AG04450 (cell line): ENCODE results near the gene ANKRD9. TPM values are rescaled to one million over a fixed set of nuclear protein-coding genes. Genes with fewer than 3 reads are reported as not detected.

Source experiments
- CTCF ChIA-PET: fragments of 300-600, 350-600 bp; formaldehyde crosslinking; extraction: SDS; loops from one replicate; lab custom pipeline; 2022; ENCODE audit warnings: antibody characterized with exemption, inconsistent platforms; lab: Charles Lee
- POLR2A ChIA-PET: fragments of 350-600 bp; formaldehyde crosslinking; extraction: SDS; loops from one replicate; lab custom pipeline; 2021; ENCODE audit warnings: antibody characterized with exemption, inconsistent platforms; lab: Yijun Ruan, JAX
- DNase-seq: peaks from one replicate; pipeline ENCODE4 v3.0.0-alpha.2; 2011; ENCODE audit warnings: low read depth, low spot score
- H3K27ac ChIP-seq: one replicate; pipeline ENCODE4 v1.5.1; 2012; ENCODE audit warnings: low read depth, low read length, control low read depth
- H3K27me3 ChIP-seq: one replicate; pipeline ENCODE4 v1.6.0; 2012; ENCODE audit warnings: low read length; ENCODE audit not compliant: control insufficient read depth, insufficient read depth
- H3K4me3 ChIP-seq: 2 replicates; pipeline ENCODE4 v1.5.1; 2011; ENCODE audit warnings: mild to moderate bottlenecking, low read depth, low read length, control low read depth
- H3K9me3 ChIP-seq: 2 replicates; pipeline ENCODE4 v1.5.1; 2012; ENCODE audit warnings: low read length; ENCODE audit not compliant: control insufficient read depth, insufficient read depth
- polyA plus RNA-seq: library from polyadenylated mRNA; depleted of rRNA; stranded (reverse); fragments of >200 nt; gene quantifications from 2 replicates; pipeline ENCODE4 v1.2.3, GENCODE V29; 2011
- TF ChIP-seq, protein P1 (sequence below): IDR thresholded peaks from 2 replicates; pipeline ENCODE4 v1.5.1; 2011; ENCODE audit warnings: low read depth, low read length, control low read depth, inconsistent platforms

Gene ANKRD9
- polyA plus RNA-seq, 1 experiment = 4.0 TPM

DNA sequence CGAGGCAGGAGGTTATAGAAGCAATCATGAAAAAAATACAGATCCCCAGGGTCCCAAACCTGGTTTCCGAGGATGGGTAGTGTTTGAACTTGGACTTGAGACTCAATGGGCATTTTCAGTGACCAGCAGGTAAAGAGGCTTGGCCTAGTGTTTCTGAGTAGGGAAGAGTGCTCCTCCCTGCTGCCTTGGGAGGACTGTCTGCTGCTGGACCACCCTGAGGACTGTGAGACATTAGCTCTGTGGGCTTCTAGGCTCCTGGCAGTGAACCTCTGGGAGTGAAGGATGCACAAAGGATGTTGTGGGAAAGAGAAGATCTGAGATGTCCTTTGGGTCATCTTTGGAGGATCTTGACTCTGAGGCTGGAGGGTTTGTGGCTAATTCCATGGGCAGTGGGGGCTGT is 30.5 kb downstream of the ANKRD9 start:
- ChIA-PET POLR2A (no interaction called here), CTCF (interaction anchor here (1.2 kb wide), 1 partner anchor 42 kb away, joined by 3 read pairs; no protein-coding TSS in a partner anchor)
- Histone ChIP-seq H3K9me3 (peaks cover 5% of the 10 kb centered on the region), H3K27ac (no peak overlapping the region), H3K4me3 (no peak overlapping the region), H3K27me3 (no peaks in the 10 kb centered on the region)
- no peak for DNase-seq
- TF ChIP-seq, protein P1, sequence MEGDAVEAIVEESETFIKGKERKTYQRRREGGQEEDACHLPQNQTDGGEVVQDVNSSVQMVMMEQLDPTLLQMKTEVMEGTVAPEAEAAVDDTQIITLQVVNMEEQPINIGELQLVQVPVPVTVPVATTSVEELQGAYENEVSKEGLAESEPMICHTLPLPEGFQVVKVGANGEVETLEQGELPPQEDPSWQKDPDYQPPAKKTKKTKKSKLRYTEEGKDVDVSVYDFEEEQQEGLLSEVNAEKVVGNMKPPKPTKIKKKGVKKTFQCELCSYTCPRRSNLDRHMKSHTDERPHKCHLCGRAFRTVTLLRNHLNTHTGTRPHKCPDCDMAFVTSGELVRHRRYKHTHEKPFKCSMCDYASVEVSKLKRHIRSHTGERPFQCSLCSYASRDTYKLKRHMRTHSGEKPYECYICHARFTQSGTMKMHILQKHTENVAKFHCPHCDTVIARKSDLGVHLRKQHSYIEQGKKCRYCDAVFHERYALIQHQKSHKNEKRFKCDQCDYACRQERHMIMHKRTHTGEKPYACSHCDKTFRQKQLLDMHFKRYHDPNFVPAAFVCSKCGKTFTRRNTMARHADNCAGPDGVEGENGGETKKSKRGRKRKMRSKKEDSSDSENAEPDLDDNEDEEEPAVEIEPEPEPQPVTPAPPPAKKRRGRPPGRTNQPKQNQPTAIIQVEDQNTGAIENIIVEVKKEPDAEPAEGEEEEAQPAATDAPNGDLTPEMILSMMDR = no peak

DNA sequence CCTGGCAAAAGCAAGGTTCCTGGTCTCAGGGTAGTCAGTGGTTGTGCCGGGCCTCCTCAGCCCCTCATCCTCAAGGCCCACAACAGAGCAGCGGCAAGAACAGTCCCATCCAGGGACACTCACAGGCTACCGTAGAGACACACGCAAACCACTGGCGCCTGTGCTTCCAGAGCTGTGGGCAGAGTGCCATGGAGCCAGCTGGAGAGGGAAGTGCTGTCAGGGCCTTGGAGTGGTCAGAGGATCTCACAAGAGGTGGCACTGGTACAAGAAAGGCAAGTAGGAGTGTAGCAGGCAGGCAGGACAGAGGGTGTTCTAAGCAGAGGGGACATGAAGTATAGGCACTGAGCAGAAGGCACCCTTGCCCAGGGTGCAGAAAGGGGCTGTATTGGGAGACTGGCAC is 34.6 kb downstream of the ANKRD9 start:
- H3K27me3 ChIP-seq = no peaks in the 10 kb centered on the region
- H3K27ac ChIP-seq = no peak overlapping the region
- CTCF ChIA-PET = no interaction called here
- POLR2A ChIA-PET = no interaction called here
- TF ChIP-seq, protein P1 = no peak
- no peaks in the 10 kb centered on the region; the same call in 1 of the 2 replicates for H3K9me3 ChIP-seq
- H3K4me3 ChIP-seq = no peak overlapping the region
- DNase-seq = peak; percentile 7

DNA sequence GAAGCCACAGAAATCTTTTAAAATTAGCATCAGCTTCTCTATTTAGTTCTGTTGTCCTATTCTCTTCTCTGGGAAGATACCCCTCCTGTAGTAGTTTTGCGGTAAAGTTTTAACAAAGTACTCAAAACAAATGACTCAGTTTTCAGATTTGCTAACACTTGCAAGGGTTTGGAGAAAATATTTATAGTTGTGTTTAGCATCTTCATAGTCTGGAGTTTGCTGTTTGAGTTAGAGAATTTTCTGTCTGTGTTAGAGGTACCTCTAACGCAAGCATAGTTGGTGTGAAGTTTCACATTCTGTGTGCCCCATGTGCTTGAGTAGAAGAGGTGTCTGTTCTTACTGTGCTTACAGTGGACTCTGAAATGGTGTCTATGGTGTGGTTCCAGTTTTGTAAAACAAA is 36.0 kb downstream of the ANKRD9 start:
- ChIA-PET CTCF (interaction anchor here (0.6 to 2.9 kb wide), 2 partner anchors 26 to 36 kb away, joined by 3 to 11 read pairs; no protein-coding TSS in a partner anchor), POLR2A (no interaction called here)
- H3K27ac ChIP-seq = no peak overlapping the region
- DNase-seq = no peak
- H3K27me3 ChIP-seq = no peaks in the 10 kb centered on the region
- H3K4me3 ChIP-seq = no peak overlapping the region
- TF ChIP-seq, protein P1 = no peak
- H3K9me3 ChIP-seq = no peaks in the 10 kb centered on the region; the same call in 1 of the 2 replicates

DNA sequence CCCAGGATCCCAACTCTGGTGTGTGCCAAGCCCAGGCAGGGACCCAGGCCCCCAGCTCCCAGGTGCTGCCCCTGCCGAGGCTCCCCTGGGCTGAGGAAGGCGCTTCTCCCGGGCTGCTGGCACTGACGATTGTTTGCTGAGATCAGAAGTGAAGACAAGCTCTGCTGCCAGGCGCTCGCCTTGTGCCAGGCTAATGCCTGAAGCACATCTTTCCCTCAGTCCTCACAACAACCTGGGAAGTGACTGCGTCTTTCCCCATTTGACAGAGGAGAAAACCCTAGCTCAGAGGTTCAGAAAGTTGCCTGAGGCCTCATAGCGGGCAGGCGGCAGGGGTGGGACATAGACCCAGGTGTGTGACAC is 36.8 kb downstream of the ANKRD9 start:
- TF ChIP-seq, protein P1 = no peak
- Histone ChIP-seq H3K4me3 (no peak overlapping the region), H3K27me3 (no peaks in the 10 kb centered on the region), H3K9me3 (no peaks in the 10 kb centered on the region; the same call in 1 of the 2 replicates), H3K27ac (no peak overlapping the region)
- POLR2A ChIA-PET = no interaction called here
- CTCF ChIA-PET = interaction anchor here (2.9 kb wide), 1 partner anchor 35 kb away, joined by 11 read pairs; no protein-coding TSS in a partner anchor
- DNase-seq = no peak

DNA sequence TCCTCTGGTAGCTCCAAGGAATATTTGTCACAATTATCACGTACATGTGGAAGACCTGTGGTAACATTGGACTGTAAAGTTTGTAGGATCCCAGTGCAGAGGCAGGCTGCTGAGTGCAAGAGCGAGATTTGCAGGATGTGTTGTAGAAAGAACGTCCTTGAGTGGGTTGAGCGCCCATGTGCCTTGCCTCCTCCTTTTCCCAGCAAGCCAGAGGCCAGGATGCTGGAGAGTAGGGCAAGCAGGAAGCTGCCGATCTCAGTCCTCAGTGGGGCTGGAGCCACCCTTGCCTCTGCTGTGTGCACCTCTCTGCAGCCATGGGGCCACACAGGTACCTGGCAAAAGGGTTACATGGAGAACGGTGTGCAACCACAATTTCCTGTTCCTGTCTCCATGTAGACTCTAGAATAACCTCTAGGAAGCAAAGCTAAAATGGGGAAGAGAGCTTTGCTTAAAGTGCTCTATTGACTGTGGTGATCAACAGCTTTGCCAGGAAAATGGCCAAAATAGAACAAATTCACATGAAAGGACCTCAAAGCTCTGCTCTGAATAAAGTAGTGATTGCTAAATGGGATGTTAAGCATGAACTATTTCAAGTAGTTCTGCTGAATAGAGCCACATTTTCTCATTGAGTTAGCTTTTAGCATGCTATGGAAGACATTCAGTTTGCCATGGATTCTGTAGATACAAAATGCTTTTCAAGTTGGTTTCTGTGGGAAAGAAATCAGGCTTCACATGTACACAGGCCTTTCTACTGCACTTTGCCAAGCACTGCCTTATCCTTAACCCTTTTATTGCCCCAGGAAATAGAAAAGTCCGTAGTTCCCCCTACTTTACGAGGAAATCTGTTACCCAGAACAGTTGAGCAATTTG is 37.4 kb downstream of the ANKRD9 start:
- TF ChIP-seq, protein P1 = no peak
- no peak overlapping the region for H3K27ac ChIP-seq
- no peaks in the 10 kb centered on the region for H3K27me3 ChIP-seq
- ChIA-PET CTCF (interaction anchor here (2.9 kb wide), 1 partner anchor 34 kb away, joined by 11 read pairs; no protein-coding TSS in a partner anchor), POLR2A (no interaction called here)
- H3K4me3 ChIP-seq = no peak overlapping the region
- no peaks in the 10 kb centered on the region; the same call in 1 of the 2 replicates for H3K9me3 ChIP-seq
- DNase-seq = no peak
